GM12873 (cell line): ENCODE data around the gene FN1.

ENCODE experiments used
- TF ChIP-seq, protein P1 (sequence below): IDR thresholded peaks from 2 replicates; pipeline ENCODE4 v1.5.1; 2012; ENCODE audit warnings: low read depth, mild to moderate bottlenecking, moderate library complexity, low read length, control low read depth; ENCODE audit not compliant: insufficient read depth; ENCODE audit errors: missing control alignments

The FN1 gene

DNA sequence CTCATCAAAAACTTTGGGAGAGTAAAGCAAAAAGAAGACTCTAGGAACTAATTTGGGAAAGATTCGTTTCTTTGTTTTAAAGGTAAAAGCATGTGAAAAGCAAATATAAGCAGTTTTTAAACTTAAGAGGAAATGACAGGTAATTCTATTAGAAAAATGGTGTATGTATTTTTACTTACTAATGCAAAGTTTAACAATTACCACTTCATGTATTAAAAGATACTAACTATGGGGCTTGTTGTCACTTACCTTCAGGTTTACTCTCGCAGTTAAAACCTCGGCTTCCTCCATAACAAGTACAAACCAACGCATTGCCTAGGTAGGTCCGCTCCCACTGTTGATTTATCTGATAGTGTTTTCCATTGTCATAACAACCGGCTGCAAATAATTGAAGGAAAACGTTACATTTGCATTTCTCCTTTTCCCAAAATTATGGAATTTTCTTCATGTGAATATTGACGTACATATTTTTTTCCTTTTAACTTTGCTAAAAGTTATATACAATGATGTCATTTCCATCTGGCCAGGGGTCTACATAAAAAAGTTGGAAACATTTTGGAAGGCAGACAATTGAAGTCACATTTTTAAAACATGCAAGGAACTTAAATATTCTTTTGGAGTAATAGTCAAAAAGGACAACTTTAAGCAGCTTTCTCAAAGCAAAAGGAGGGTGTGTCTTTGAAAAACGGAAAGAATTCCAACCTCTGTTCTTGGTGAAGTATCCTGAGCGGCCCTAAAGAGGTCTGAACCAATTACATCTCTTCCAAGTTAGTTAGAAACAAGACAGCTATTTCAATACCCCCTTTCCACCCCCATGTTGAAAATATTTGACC is 1.2 kb downstream of the FN1 start:
- TF ChIP-seq, protein P1, sequence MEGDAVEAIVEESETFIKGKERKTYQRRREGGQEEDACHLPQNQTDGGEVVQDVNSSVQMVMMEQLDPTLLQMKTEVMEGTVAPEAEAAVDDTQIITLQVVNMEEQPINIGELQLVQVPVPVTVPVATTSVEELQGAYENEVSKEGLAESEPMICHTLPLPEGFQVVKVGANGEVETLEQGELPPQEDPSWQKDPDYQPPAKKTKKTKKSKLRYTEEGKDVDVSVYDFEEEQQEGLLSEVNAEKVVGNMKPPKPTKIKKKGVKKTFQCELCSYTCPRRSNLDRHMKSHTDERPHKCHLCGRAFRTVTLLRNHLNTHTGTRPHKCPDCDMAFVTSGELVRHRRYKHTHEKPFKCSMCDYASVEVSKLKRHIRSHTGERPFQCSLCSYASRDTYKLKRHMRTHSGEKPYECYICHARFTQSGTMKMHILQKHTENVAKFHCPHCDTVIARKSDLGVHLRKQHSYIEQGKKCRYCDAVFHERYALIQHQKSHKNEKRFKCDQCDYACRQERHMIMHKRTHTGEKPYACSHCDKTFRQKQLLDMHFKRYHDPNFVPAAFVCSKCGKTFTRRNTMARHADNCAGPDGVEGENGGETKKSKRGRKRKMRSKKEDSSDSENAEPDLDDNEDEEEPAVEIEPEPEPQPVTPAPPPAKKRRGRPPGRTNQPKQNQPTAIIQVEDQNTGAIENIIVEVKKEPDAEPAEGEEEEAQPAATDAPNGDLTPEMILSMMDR = no peak

DNA sequence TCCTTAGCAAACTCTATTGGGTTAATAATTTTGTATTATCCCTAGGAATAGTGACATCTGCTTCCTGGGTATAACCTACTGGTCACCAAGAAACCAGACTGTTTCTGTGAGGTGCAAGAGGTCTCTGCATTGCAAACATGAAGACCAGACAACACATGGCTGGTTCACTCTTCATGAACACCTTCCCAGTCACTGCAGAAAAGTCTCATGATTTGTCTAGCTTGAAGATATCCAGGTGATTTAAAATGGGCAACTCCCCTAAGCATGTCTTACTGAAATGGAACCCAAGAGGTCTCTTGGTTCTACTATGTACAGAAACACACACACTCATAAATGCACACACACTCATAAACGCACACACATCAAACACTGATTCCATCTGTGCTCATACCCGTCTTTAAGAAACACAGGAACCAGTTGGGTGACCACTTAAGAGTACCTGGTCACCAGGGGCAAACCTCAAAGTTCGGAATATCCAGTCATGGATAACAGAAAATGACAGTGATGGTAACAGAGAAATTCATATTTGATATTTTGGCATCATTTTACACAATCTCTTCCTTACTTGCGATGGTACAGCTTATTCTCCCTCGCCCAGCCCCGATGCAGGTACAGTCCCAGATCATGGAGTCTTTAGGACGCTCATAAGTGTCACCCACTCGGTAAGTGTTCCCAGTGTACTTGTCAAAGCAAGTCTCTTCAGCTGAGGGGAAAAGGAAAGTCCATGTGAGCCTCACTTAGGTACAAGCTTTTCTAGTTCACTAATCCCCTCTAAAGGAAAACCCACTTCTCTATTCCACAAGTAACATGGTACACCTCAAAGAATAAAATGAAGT is 2.9 kb downstream of the FN1 start:
- TF ChIP-seq, protein P1 = no peak

DNA sequence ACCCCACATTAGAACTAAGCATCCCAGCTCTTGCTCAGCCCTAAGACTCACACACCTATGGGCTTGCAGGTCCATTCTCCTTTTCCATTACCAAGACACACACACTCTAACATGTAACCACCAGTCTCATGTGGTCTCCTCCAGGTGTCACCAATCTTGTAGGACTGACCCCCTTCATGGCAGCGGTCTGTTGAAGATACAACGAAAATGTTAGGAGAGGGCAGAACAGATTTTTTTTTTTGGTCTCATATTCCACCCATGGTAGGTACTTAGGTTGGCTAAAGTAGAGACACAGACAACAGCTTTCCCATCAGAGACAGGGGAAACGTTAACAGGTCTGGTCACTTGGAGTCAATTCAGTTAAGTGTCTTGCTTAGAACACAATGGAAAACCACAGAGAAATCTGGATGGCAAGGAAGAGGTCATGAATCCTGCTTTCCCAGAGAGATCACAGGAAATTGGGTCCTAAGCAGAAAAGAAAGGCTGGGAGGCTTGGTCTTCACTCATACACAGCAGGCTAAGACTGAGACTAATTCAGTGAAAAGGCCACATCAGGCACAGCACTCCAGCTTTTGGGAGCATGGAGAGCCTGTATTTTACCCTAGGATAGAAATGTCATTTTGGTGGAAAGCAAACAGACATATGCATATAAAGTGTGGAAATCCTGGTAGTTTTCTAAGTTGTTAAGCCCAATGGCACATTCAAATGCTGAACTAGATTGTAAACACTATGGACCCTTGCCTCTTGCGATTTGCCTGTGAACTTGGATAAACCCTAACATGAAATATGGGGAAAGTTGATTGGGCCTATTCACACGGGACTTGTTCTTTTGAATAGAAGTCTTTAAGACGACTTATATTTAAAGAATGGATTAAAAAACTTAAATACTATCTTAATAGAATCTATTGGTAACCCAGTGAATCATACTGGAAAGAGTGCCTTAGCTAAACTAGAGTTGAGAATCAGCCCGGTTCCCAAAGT is 3.8 kb downstream of the FN1 start:
- TF ChIP-seq, protein P1 = no peak

DNA sequence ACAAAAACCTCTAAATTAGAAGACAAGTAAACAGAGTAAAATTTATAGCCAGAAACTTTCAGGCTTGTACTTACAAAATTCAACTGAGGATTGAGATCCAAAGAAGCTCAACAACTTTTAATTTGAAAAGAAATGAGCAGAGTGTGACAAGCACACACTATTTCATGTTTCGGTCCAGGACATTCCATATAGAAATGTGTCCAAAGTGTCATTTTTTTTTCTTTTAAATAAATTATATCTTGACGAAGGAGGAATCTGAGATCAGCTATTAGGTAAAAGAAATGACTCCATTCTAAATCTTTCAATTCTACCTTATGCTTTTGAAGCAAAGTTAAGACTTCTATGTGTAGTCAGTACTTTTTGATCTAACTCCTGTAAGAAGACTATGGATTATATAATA is 4.6 kb downstream of the FN1 start:
- TF ChIP-seq, protein P1 = no peak

DNA sequence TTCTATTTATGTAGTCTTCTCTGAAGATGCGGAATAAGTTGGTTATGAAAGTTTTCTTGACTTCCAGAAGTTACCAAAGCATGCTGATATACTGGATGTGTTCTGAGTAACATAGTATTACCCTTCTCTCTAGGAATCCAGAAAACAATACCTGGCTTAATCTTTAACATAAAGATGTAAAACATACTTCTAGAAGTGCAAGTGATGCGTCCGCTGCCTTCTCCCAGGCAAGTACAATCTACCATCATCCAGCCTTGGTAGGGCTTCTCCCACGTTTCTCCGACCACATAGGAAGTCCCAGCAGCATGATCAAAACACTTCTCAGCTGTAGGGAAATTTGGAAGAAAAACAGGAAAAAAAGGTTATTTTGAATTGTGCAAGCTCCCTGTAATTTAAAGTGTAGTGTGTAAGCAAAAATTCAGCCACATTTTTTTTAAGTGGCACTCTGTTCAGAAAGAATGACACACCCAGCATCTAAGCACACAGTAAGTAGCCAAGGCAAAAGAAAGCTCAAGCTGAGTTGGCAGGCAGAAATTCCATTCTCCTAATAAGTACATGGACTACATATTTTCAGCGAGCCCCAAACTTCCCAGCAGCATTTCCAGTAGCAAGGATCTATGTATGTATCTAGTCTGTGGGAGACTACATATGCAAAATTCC is 5.2 kb downstream of the FN1 start:
- TF ChIP-seq, protein P1 = no peak

DNA sequence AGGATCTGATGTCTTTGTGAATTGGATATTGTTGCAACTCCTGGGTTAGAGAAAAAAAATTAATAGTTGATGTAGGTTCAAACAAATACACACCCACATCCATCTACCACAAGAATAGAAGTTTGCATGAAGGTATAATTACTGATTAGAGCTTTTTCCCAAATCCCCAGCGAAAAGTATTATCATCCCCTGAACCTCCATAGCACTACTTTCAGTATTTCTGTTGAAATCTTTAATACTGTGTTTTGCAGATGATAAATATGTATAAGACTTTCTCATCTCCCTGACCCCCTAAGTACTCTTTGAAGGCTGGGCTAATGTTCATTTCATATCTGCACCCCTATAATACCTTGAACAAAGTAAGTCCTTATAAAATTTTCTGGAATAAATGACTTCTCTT is 6.4 kb downstream of the FN1 start:
- TF ChIP-seq, protein P1 = no peak
